HG02571 (cell line): ENCODE results near the gene NLRC3.
"Not testable (repeated sequence)": the region's sequence is repeated elsewhere in the genome, so short reads cannot be mapped to it uniquely, and the experiment has no call there.

Experiments used
- ATAC-seq: cut with Tn5 transposase; IDR thresholded peaks from one replicate; pipeline ENCODE4 v1.9.1; 2021; ENCODE audit warnings: mild to moderate bottlenecking, moderate library complexity; ENCODE audit not compliant: unreplicated experiment

Gene NLRC3

GRCh38 chr16:3515897-3516296, 61.3 kb downstream of the NLRC3 start:
- no peak for ATAC-seq

- ATAC-seq, result no peak
These were observed 62.6 kb downstream of the NLRC3 start for GRCh38 chr16:3514621-3515020.

- ATAC-seq, result no peak
These were observed 63.2 kb downstream of the NLRC3 start for GRCh38 chr16:3513892-3514583.

GRCh38 chr16:3511286-3512180, 65.7 kb downstream of the NLRC3 start:
- ATAC-seq, result no peak

- ATAC-seq, result no peak
These were observed 66.8 kb downstream of the NLRC3 start for GRCh38 chr16:3510416-3510815.

- no peak for ATAC-seq
These were observed 67.7 kb downstream of the NLRC3 start for GRCh38 chr16:3509470-3509928.

- no peak for ATAC-seq
These were observed 68.5 kb downstream of the NLRC3 start for GRCh38 chr16:3508736-3509135.

GRCh38 chr16:3503523-3503922, 73.7 kb downstream of the NLRC3 start:
- no peak for ATAC-seq

- no peak for ATAC-seq
These were observed 75.3 kb downstream of the NLRC3 start for GRCh38 chr16:3501783-3502400.

- ATAC-seq, result not testable (repeated sequence)
These were observed 75.8 kb downstream of the NLRC3 start for GRCh38 chr16:3501412-3501761.

- ATAC-seq, result no peak
These were observed 78.2 kb downstream of the NLRC3 start for GRCh38 chr16:3498988-3499387.

GRCh38 chr16:3497771-3498170, 79.4 kb downstream of the NLRC3 start:
- ATAC-seq, result no peak

GRCh38 chr16:3496386-3496785, 80.8 kb downstream of the NLRC3 start:
- no peak for ATAC-seq

GRCh38 chr16:3495176-3495575, 82.0 kb downstream of the NLRC3 start, which contains the start of gene C16orf90:
Gene C16orf90, minus strand, starts transcription at chr16:3495489. Its CDS starts 68 bp downstream, at chr16:3495421.
- ATAC-seq, result no peak

- no peak for ATAC-seq
These were observed 82.7 kb downstream of the NLRC3 start for GRCh38 chr16:3494386-3494973.

- ATAC-seq, result no peak
These were observed 84.8 kb downstream of the NLRC3 start for GRCh38 chr16:3492356-3492755.

- ATAC-seq, result no peak
These were observed 86.1 kb downstream of the NLRC3 start for GRCh38 chr16:3490911-3491629.
